Muscle layer of colon (tissue), 2 donors: Measurements from ENCODE around the gene ARPC1A.
"Not testable (repeated sequence)": the region's sequence is repeated elsewhere in the genome, so short reads cannot be mapped to it uniquely, and the experiment has no call there.

Experiments
- H3K27ac ChIP-seq: one replicate; pipeline ENCODE4 v1.7.0; 2013; ENCODE audit warnings: low read depth, mild to moderate bottlenecking, low read length, moderate library complexity
- H3K27me3 ChIP-seq, 2 donors: one replicate each; pipeline ENCODE4 v1.7.0; 2013; ENCODE audit warnings: low read length in 2 of 2, mild to moderate bottlenecking in 2 of 2; ENCODE audit not compliant: insufficient read depth in 2 of 2, control insufficient read depth in 1 of 2
- H3K36me3 ChIP-seq: one replicate; pipeline ENCODE4 v1.7.0; 2013; ENCODE audit warnings: mild to moderate bottlenecking, low read length; ENCODE audit not compliant: insufficient read depth
- H3K4me1 ChIP-seq: one replicate; pipeline ENCODE4 v1.7.0; 2013; ENCODE audit warnings: mild to moderate bottlenecking, low read length; ENCODE audit not compliant: insufficient read depth
- H3K4me3 ChIP-seq, 2 donors: one replicate each; pipeline ENCODE4 v1.7.0; 2013; ENCODE audit warnings: low read length in 2 of 2, low read depth in 1 of 2, mild to moderate bottlenecking in 1 of 2, moderate library complexity in 1 of 2
- H3K9ac ChIP-seq: one replicate; pipeline ENCODE4 v1.7.0; 2013; ENCODE audit warnings: low read length
- H3K9me3 ChIP-seq: one replicate; pipeline ENCODE4 v1.7.0; 2013; ENCODE audit warnings: mild to moderate bottlenecking, low read length
- donor health status: abdominal sarcoma.
- donor health status: Adenocarcinoma of cecum.

Gene ARPC1A

GRCh38 chr7:99324559-99324958, 1.1 kb upstream of the ARPC1A start:
- Histone ChIP-seq H3K27me3 (no peaks in the 10 kb centered on the region), H3K9me3 (no peaks in the 10 kb centered on the region), H3K4me1 (peaks cover 26% of the 10 kb centered on the region), H3K27ac (no peak overlapping the region), H3K4me3 (no peak overlapping the region), H3K36me3 (no peaks in the 10 kb centered on the region), H3K9ac (no peak overlapping the region)

GRCh38 chr7:99325001-99325493, 651 bp upstream of the ARPC1A start:
- no peaks in the 10 kb centered on the region for H3K27me3 ChIP-seq
- peak overlapping the region; percentile 79 for H3K27ac ChIP-seq
- no peaks in the 10 kb centered on the region for H3K9me3 ChIP-seq
- H3K9ac ChIP-seq: peak overlapping the region; percentile 90
- H3K4me1 ChIP-seq: peaks cover 26% of the 10 kb centered on the region
- no peaks in the 10 kb centered on the region for H3K36me3 ChIP-seq
- H3K4me3 ChIP-seq: peak overlapping the region; percentile 79 to 98

- Histone ChIP-seq H3K27ac (peak overlapping the region; percentile 79), H3K9ac (peak overlapping the region; percentile 71), H3K27me3 (no peaks in the 10 kb centered on the region), H3K9me3 (no peaks in the 10 kb centered on the region), H3K36me3 (no peaks in the 10 kb centered on the region), H3K4me3 (peak overlapping the region; percentile 79 to 98), H3K4me1 (peaks cover 26% of the 10 kb centered on the region)
These were observed 697 bp downstream of the ARPC1A start for GRCh38 chr7:99326408-99326782.

GRCh38 chr7:99330314-99330961, 4.7 kb downstream of the ARPC1A start:
- not testable (repeated sequence) for H3K9me3 ChIP-seq, H3K27me3 ChIP-seq, H3K4me3 ChIP-seq, H3K9ac ChIP-seq, H3K27ac ChIP-seq, H3K36me3 ChIP-seq
- H3K4me1 ChIP-seq: peaks cover 18% of the 10 kb centered on the region

GRCh38 chr7:99331002-99331401, 5.3 kb downstream of the ARPC1A start:
- no peaks in the 10 kb centered on the region for H3K27me3 ChIP-seq
- peaks cover 8% of the 10 kb centered on the region for H3K36me3 ChIP-seq
- peaks cover 18% of the 10 kb centered on the region for H3K4me1 ChIP-seq
- H3K27ac ChIP-seq: no peak overlapping the region
- no peaks in the 10 kb centered on the region for H3K9me3 ChIP-seq
- H3K9ac ChIP-seq: no peak overlapping the region
- no peak overlapping the region for H3K4me3 ChIP-seq

- H3K27me3 ChIP-seq: no peaks in the 10 kb centered on the region
- peaks cover 43% of the 10 kb centered on the region for H3K36me3 ChIP-seq
- H3K4me1 ChIP-seq: no peaks in the 10 kb centered on the region
- no peak overlapping the region for H3K4me3 ChIP-seq
- no peak overlapping the region for H3K27ac ChIP-seq
- no peak overlapping the region for H3K9ac ChIP-seq
- H3K9me3 ChIP-seq: no peaks in the 10 kb centered on the region
These were observed 13.9 kb downstream of the ARPC1A start for GRCh38 chr7:99339595-99339994.

GRCh38 chr7:99340659-99341058, 15.0 kb downstream of the ARPC1A start:
- no peak overlapping the region for H3K4me3 ChIP-seq
- no peaks in the 10 kb centered on the region for H3K4me1 ChIP-seq
- H3K27ac ChIP-seq: no peak overlapping the region
- H3K27me3 ChIP-seq: no peaks in the 10 kb centered on the region
- H3K9ac ChIP-seq: no peak overlapping the region
- H3K36me3 ChIP-seq: peaks cover 54% of the 10 kb centered on the region
- no peaks in the 10 kb centered on the region for H3K9me3 ChIP-seq

GRCh38 chr7:99344061-99344647, 18.5 kb downstream of the ARPC1A start:
- Histone ChIP-seq H3K4me1 (no peaks in the 10 kb centered on the region), H3K27ac (no peak overlapping the region), H3K36me3 (peaks cover 56% of the 10 kb centered on the region), H3K9ac (no peak overlapping the region), H3K27me3 (no peaks in the 10 kb centered on the region), H3K9me3 (no peaks in the 10 kb centered on the region), H3K4me3 (no peak overlapping the region)

GRCh38 chr7:99350641-99351040, 24.9 kb downstream of the ARPC1A start:
- H3K4me3 ChIP-seq, H3K4me1 ChIP-seq, H3K9ac ChIP-seq, H3K27me3 ChIP-seq, H3K27ac ChIP-seq, H3K9me3 ChIP-seq: not testable (repeated sequence)
- H3K36me3 ChIP-seq: peaks cover 63% of the 10 kb centered on the region

- H3K36me3 ChIP-seq: peaks cover 67% of the 10 kb centered on the region
- no peak overlapping the region for H3K27ac ChIP-seq
- H3K9ac ChIP-seq: no peak overlapping the region
- H3K27me3 ChIP-seq: no peaks in the 10 kb centered on the region
- no peaks in the 10 kb centered on the region for H3K4me1 ChIP-seq
- H3K4me3 ChIP-seq: no peak overlapping the region
- H3K9me3 ChIP-seq: no peaks in the 10 kb centered on the region
These were observed 26.5 kb downstream of the ARPC1A start for GRCh38 chr7:99352247-99352646.

GRCh38 chr7:99355098-99355497, 29.4 kb downstream of the ARPC1A start:
- no peaks in the 10 kb centered on the region for H3K9me3 ChIP-seq
- H3K4me1 ChIP-seq: no peaks in the 10 kb centered on the region
- H3K27me3 ChIP-seq: no peaks in the 10 kb centered on the region
- no peak overlapping the region for H3K4me3 ChIP-seq
- peaks cover 66% of the 10 kb centered on the region for H3K36me3 ChIP-seq
- no peak overlapping the region for H3K27ac ChIP-seq
- H3K9ac ChIP-seq: no peak overlapping the region
